Activated naive CD4-positive, alpha-beta T cell treated with Interleukin-2 at 50 U/mL for 16 hours (primary cell): Measurements from ENCODE around the gene GPR31.

Experiments
- DNase-seq: peaks from one replicate; pipeline ENCODE4 v3.0.0-alpha.2; 2020

The GPR31 gene

DNA sequence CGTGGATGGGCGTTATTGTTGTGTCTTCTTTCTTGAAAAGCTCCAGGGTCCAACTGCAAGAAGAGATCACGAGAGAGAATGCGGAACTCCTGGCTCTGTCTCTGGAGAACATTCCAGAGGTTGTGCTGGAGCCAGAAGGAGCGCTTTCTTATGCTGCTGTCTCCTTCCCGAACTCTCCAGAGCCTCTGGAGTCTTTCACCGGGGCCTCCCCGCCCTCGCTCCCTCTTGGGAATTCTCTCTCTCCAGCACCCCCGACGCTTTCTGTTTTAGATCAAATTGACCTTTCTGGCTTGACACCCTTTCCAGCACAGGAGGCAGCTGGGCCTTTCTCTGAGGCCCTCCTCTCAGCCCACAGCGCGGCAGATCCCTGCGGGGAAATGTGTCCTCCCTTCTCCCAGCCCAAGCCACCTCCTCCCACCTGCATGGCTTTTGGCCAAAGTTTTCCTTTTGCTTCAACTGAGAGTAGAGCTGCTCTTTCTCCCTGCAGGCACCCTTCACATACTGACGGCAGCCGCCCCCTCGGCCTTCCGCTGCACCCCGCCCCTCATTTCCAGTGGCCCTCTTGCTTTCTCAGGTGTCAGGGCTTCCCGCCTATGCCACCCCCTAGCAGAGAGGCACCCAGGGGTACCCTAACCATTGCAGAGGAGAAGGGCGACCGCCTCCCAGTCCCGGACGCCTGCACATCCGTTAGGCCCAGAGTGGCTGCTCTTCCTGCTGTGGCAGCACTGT lies 41.5 kb downstream of the GPR31 start:
- no peak for DNase-seq

DNA sequence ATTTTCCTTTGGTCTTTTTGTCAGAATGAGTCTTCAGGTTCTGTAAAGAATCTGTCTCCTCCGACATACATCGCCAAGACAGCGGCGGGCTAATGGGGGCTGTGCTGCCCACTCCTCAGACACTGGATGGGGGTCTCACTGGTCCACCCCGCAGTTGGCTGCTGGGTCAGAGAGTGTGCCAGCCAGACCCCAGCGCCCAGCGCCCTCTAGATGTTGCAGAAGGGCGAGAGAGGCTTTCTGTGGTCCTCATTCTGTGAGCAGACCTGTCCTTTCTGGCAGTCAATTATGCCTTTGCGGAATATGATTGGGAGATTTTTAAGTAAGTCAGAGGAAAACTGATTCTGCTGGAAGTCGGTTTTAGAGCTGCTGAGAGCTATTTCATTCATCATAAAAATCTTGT lies 42.7 kb downstream of the GPR31 start:
- DNase-seq: no peak

DNA sequence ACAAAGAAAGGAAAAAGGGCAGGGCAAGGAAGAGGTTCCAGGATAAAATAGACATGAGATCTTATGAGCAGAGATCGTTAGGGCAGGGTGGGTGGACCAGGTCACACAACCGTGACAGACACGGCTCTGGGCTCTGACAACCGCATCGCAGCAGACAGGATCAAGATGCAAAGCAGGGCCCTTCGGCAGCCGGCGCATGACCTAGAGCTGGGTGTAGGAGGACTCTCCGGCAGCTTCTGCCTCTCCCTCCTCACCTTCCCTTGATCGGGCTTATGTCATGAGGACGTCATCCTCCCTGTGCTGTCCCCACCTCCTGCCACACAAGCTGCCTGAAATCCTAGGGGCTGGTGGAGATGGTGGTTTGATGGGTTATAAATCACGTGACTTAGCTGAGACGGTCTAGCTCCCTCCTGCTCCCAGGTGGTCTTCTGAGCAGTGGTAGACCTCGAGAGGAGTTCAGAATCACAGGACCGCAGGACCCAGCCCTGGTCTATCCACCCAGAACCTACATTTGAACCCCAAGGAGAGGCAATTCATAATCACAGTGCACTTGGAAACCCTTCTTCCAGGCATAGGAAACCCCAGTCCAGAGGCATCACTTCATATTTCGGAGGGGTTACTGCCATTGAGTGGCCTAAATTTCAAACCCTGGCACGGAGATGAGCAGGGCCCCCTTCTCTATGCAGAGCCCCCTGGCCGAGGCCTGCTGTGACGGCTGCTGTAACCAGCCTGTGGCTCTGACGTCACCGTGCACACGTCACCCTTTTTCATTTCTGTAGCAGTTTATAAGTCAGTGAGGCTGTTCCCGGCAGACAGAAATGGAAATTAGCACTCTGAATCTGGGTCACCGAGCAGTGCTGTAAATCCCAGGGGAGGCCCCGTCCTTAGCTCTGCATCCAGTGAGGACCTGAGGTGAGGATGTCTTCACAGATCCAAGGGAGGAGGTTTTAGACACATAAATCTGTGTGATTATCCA lies 43.6 kb downstream of the GPR31 start:
- DNase-seq: peak; percentile 78

- no peak for DNase-seq
Observed at GRCh38 chr6:167113047-167113754, 44.6 kb downstream of the GPR31 start.

GRCh38 chr6:167112421-167112820 lies 45.4 kb downstream of the GPR31 start:
- DNase-seq: no peak

DNA sequence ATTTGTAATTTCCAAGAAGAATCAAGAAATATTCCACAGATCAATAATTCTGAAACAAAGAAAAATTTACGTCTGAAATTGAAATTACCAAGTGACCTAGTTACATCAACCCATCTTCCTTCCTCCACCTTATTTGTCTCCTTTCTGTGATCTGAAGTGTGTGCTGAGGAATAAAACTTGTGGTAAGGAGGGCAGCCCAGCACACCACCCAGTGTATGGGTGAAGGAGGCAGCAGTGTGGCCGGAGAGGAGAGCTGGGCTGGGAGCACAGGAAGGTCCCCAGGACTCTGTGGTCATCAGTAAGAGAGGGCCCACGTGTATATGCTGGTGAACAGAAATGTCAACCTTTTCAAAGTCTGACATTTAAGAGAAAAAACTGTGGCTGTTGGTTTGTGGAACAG lies 46.2 kb downstream of the GPR31 start:
- no peak for DNase-seq

- DNase-seq: no peak
Observed at GRCh38 chr6:167109651-167110050, 48.1 kb downstream of the GPR31 start.

DNA sequence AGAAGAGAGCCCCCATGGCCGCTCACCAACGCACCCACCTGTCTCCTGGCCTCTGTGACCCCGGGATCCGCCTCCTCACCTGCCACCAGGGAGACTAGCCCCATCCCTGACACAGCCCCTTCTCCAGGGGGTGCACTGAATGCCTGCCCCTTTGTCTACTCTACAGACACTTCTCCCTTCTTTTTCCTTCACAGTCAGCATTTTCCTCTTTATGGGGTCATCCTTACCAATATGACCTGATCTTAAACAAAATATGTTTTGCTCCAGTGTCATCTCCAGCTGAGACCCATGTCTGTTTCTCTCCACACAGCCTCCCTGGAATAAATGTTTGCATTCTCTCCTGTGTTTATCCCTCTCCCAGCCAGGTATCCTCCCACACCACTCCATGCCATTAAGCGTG lies 49.5 kb downstream of the GPR31 start:
- DNase-seq: peak; percentile 0

DNA sequence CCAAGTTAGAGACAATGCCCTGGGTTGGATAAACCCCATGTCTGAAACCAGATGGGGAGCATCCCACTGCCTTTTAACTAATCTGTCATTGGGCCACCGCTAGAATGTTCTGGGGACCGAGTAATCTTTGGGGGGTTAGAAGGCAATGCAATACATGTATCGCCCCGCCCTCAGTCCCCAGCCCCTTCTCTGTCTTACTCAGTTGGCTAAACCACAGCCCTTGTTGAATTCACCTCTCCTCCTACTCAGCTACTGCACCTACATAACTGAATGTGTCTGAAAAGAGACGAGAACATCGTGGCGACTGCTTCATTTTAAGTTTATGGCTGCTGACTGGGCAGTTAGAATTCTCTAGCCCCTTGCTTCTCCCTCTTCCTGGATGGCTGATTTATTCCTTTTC lies 50.0 kb downstream of the GPR31 start:
- DNase-seq: peak; percentile 32

- no peak for DNase-seq
Observed at GRCh38 chr6:167106406-167106805, 51.4 kb downstream of the GPR31 start.
